Stimulated activated CD4-positive, alpha-beta T cell treated with anti-CD3 and anti-CD28 coated beads, TNF-alpha, amount 100 ng/mL, for 4 hours (primary cell): ENCODE measurements around the gene KIAA1549.
"Not testable (repeated sequence)": the region's sequence is repeated elsewhere in the genome, so short reads cannot be mapped to it uniquely, and the experiment has no call there.

Experiments
- DNase-seq, 3 experiments: peaks; one replicate each; pipeline ENCODE4 v3.0.0-alpha.2; 2020; ENCODE audit warnings: low read depth in 3 of 3

The KIAA1549 gene

DNA sequence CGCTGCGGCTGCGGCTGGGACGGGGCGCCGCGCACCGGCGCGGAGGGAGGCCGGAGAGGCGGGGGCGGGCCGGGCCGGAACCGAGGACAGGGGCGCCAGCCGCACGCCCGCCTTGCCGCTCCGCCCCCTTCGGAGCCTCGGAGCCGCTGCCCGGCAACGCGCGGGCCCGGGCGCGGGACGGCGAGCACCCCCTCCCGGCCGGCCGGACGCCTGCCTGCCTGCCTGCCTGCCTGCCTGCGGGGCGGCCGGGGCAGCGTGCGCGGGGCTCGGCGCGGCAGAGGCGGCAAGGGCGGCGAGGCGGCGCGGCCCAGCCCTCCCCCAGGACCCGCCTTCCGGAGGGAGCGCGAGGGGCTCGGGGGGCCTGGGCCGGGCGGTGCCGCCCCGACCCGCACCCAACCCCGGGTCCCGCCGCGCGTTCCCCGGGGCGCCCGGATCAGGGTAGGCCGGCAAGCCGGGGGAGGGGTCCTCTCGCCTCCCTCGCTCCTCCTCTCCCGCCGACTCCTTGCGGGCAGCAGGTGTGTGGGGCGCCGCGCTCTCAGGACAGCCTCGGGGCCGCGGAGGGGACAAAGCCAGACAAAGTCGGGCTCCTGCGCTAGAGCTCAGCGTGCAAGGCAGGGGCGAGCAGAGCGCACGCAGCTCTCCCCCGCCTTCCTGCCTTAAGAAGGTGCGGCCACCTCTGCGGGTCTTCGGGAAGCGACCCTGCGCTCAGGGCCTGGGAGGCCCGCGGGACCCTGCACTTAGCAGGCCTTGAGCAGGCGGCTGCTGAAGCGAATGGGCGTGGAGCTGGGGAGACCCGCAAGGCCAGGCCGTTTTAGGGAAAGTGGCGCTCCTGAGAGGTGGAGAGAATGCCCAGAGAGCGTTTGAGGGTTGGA lies at the start of gene KIAA1549:
KIAA1549 (minus strand) TSS at position 58 of the 872 bp plus-strand sequence. CDS start 120 bp downstream, outside the sequence.
- peak; percentile 16 to 24 (median 18) for DNase-seq

DNA sequence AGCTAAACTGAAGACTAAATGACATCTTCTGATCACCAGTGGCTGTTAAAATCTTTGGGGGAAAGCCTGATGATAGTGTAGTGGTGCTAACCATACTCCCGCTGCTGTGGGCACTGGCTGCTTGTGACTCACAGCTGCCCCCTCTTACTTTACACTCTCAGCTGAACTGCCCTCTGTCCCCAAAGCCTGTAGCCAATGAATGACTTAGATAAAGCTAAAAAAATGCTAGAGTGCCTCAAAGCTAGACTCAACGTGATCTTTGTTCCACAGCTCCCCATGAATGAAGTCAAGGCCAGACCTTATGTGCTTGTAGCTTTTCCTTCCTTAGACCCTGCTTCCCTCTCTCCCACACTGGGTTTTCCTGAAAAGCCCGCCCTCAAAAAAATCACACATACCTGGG lies 48.2 kb upstream of the KIAA1549 start:
- DNase-seq = no peak

DNA sequence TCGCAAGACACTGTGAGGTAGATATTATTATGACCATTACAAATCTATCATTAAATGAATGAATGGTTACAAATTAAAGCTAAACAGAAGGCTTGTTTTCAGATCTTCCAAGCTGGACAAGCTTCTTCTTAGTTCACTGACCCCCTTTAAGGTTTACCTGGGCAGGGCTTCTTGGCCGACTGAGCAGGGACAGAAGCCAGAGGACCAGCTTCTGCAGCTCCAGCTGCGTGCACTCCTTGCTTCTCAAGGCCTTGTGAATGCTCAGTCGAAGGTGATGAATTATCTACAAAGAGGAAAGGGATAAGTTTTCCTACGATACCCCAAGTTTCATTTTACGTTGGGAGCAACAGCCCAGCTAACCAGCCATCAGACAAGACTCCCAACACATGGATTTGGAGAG lies 45.4 kb upstream of the KIAA1549 start:
- DNase-seq = no peak

DNA sequence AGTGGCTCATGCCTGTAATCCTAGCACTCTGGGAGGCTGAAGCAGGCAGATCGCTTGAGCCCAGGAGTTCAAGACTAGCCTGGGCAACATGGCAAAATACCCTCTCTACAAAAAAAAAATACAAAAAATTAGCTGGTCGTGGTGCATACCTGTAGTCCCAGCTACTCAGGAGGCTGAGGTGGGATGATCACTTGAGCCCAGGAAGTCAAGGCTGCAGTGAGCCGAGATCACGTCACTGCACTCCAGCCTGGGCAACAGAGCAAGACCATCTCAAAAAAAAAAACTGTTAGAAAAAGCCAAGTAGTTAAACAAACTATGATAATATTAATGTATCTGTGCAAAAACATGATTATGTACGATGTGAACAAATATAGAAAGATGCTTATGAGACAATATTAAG lies 44.7 kb upstream of the KIAA1549 start:
- DNase-seq = not testable (repeated sequence)

DNA sequence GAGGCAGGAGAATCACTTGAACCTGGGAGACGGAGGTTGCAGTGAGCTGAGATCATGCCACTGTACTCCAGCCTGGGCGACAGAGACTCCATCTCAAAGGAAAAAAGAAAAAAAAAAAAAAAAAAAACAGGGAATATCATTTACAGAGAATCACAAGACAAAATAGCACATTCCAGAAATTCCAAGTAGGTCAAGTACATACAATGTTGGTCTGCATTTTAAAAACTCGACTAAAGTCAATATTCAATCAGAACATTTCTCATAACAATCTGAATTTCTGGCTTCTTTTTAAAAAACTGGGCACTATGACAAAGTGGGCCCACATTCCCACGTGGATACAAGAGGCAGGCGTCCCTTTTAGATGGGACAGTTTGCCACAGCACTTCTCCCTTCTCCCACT lies 41.9 kb upstream of the KIAA1549 start:
- no peak for DNase-seq

DNA sequence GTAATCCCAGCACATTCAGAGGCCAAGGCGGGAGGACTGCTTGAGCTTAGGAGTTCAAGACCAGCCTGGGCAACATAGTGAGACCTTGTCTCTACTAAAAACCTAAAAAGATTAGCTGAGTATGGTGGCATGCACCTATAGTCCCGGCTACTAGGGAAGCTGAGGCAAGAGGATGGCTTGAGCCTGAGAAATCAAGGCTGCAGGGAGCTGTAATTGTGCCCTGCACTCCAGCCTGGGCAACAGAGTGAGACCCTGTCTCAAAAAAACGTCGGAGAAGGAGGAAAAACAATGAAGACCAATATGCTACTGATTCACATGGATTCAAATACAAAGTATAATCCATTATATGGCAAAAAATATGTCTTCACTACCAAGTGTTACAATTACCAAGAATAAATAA lies 41.1 kb upstream of the KIAA1549 start:
- no peak for DNase-seq

DNA sequence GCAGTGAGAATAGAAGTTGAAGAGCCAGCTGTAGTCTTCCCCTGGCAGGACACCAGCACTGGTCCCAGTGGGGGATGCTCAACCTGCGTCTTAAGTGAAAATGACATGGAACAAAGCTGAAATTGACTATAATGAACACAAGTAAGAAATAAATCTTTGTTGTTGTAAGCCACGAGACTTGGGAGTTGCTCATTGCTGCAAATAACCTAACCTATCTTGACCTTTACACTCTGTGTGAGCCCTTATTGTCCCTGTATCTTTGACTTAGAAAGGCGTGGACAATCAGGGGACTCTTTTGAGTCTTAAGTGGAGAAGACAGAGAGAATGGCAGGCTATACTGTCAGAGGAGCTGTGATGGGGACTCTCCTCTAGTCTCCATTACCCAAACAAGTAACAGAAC lies 37.7 kb upstream of the KIAA1549 start:
- DNase-seq = no peak

DNA sequence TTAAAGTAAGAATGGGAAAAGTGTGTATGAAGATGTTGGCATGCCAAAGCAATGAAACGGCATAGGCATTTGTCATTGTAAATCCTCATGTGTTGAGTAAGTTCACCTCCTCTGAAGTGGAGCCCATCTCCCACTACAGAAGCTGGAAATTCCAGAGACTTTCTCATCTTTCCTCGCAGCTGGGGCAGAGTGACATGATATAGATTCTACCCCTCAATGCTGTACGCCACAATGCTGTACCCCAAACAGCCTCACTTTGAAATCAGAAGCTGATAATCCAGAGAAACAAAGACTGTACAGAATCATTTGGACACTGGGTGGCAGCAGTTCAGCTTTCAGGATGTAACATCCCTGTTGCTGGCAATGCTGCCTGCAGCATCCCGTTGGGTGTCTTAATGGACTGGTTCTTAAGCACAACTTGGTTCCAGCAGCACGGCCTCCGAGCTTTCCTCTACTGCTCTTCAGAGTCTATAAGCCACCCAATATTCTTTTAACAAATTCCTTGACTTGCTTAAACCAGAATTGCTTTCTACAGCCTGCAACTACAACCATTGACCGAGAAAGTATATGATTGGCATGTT lies 35.8 kb upstream of the KIAA1549 start:
- DNase-seq = peak in 2 of 3 experiments; percentile 29 to 31

DNA sequence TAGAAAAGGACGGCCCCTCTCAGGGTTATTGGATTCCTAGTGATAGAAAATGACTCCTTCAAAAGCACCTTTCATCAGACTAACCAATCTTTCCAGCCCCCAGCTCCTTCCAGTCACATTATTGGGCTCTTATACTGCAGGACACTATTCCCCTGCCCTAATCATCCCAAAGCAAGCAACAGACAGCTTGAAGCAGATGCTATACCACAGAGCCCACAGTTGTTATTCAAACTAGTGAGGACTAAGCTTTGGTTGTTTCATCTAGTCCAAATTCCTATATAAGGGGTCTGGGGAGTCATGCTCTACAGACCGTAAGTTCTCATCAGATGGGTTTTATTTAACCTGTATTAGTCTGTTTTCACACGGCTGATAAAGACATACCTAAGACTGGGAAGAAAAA lies 30.2 kb upstream of the KIAA1549 start:
- DNase-seq = no peak

DNA sequence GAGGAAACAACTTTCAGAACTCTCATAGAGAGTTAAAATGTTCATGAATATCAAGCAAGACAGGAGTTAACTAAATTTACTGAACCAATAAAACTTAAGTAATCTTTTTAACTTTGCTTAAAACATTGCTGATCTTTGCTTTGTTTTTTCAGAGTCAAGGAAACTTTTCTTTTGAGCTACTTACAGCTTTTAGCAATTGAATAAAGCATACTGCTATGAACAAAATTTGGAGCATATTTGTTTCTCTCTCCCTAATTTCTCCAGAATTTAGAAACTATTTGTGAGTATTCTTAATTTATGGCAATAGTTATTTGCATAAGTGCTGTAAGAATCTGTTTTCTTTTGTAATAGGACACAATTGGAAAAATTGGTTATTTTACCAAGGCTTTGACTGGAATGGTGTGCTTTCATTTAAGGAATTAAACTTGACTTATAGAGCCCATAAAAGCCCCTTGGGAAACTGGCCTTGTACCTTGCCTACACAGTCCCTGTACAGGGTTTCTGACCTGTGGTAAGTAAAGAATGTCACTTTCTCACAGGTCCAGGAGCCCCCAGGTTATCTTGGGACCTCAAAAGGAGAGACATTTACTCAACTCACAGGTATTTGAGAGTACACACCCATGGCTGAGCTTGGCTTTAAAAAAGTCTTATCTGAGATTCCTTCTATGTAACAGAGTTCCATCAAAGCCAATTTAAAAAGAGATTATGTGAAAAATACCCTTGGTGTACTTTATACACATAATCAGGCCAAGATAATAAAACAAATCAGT lies 23.3 kb upstream of the KIAA1549 start:
- no peak for DNase-seq

DNA sequence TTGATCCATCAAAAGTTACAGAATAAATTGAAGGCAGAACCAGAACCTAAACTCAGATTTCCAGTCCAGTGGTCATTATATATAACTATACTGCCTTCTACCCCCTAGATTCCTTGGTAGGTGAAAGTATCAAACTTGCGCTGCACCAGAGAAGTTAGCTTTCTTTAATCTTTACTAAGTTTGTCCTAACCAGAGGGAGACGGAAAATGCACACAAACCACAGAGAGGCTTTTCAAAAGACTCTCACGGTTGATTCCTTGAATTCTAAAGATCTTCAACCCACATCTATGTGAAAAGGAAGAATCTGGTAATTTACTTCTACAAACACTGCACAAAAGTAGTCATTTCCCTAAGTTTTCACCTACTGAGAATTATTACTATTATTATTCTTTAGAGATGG lies 18.2 kb upstream of the KIAA1549 start:
- DNase-seq = no peak

DNA sequence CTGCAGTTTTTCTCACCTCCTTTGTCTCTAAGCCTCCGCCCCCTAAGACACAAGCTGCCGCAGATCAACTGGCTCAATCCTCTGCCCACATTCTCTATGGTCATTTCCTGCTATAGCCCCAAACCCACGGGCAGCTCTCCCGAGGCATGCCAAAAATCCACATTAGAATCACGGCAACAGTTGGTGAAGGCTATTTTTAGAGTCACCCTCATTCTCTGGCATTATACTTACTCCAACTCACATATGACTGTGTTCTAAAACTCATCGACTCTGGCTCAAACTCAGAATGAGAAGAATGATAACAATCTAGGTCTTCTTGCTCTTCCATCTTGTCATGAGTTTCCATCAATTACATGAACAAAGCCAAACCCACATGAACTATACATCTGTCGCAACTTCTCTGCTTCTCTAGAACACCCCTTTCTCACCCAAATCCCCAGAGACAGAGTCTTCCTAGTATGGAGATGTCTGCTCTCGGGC lies 10.9 kb upstream of the KIAA1549 start:
- no peak for DNase-seq

DNA sequence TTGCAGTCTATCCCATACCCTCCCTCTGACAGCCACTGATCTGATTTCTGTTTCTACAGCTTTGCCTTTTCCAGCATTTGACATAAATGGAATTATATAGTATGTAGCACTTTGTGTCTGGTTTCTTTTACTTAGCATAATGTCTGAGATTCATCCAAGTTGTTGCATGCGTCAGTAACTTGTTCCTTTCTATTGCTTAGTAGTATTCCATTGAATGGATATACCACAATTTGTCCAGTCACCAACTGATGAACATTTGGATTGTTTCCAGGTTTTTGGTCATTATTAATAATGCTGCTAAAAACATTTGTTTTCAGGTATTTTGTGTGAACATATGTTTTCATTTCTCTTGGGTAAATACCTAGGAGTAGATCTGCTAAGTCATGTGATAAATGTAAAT lies 6.5 kb upstream of the KIAA1549 start:
- no peak for DNase-seq

DNA sequence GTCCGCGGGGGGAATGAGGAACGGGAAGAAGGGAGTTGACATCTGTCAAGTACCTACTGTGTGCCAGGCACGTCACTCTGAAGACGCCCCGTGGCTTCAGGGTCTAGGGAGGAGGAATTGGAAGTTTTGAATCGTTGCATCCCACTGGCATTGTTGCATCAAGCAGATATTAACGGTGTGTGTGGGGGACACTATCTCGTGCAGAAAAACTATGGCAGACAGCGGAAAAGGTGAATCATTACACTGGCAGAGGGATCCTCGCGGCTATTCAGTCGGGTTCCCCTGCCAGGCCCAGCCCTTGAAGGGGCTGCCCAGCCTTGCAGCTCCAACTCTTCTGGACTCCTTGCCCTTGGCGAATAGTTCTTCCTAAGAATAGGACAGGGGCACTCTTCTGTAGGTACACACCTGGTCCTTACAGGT lies 1.0 kb upstream of the KIAA1549 start:
- no peak for DNase-seq

DNA sequence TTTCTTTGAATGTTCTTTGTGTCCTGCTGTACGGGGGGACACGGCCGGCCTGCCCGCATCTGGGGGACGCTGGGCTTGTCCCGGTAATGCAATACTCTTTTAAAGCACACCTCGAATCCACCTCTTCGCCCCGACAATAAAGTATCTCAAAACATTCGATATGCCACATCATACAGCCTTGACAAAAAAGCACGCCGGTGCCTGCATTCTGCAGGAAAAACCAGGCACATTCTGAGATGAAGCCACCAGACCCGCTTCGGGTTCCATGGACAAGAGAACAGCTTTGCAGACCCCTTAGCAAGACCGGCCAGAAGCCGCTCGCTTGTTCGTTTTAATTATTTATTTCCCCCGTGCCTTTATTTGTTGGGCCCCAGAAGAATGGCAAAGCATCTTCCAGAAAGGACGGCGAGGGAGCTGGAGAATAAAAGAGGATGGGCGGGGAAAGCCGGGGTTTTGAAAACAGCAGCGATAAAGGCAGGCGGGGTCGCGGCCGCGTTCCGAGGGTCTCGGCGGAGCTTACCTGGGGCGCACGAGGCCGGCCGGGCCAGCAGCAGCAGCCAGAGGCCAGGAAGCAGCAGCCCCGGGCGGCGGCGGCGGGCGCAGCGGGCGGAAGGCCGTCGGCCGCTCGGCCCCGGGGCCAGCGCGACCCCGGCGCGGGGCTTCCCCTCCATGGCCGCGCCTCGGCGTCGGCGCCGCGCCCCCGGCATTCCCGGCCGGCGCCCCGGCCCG lies 462 bp downstream of the KIAA1549 start:
- peak in 1 of 3 experiments; percentile 3 for DNase-seq

DNA sequence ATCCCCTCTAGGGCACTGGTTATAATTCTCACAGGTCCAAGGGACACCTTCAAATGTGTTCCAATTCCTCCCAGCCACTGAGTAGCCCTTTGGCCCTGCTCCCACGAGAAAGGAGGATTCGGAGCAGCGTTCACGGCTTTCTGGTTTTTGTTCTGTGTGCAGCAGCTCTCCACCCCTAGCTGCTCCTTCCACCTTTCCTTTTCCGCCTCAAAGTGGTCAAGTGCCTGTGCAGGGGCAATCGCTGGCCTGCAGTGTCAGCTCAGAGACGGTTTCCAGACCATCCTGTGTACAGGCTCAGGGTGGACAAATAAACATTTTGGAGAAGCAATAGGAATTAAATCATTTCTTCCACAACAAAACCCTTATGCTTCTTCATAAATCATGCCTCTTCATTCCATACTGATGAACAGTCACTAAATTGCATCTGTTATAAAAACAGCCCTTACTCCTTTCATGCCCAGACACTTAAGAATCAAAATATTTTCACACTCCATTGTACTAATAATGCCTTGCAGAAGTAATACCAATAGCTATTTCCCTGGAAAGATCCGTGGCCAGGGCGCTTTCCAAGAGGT lies 1.1 kb downstream of the KIAA1549 start:
- DNase-seq = no peak

DNA sequence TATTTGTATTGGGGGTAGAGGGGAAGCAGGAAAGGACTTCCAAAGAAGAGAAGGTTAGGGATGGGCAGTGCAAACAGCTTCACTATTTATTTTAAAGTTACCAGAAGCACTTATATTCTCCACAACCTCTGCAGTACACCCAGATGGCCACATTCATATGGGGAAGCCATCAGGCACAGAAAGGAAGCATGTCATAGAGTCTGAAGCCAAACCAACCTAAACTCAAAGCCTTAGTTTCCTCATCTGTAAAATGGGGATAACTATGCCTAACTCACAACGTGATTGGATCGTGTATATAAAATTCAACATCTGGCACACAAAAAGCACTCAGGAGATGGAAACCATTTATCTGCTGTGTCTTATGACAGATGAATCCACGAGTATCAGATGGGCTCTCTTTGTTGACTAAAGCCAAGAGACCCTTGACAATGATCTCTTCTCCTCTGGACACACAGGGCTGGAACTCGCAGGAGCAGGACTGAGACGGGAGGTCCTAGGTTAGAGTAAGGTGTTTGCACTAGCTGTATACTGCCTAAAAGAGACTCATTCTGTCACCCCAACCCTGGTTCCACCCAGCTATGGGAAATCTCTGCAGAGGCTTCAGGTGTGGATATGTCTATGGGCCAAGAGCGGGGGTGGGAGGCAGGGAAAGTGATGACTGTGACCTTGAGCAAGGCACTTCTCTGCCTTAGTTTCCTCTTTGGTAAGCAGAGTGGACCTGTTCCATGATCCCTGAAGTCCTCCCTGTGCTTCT lies 1.8 kb downstream of the KIAA1549 start:
- no peak for DNase-seq

DNA sequence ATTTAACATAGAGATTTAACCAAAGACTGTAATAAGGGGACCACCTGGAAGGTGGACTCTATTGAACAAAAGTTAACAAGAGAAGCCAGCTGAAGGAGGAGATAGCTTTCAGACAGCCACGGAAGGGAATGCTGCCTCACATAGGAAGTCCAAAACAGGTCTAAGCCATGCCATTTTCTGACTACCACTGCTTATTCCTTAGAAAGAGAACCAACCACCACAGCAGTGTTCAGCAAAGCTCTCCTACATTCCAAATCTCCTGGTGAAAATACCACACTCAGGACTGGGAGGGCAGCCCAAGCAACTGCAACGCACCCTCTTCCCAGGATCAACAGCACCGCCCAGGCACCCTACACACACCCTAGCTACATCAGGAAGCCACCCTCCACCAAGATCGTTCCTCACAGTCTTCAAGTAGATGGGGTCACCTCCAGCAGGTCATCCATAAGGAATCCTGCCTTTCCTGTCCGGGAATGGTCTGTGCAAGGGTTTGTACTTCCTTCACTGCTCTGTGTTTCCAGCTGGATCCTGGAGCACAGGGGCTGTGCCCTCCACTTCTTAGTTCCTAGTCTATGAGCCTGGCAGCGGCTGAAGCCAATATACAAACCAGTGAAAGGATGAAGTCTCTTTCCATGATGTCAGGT lies 2.5 kb downstream of the KIAA1549 start:
- no peak for DNase-seq

DNA sequence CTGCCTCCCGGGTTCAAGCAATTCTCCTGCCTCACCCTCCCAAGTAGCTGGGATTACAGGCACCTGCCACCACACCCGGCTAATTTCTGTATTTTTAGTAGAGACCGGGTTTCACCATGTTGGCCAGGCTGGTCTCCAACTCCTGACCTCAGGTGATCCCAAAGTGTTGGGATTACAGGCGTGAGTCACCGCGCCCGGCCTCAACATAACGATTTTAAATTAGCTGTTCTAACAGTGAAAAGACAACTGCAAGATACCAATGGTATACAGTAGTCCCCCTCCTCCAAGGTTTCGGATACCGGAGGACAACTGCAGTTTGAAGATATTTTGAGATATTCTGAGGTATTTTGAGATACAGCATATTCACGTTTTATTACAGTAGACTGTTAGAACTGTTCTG lies 5.0 kb downstream of the KIAA1549 start:
- not testable (repeated sequence) for DNase-seq
